HG02623 (cell line): Measurements from ENCODE around the gene TCFL5.
"Not testable (repeated sequence)": the region's sequence is repeated elsewhere in the genome, so short reads cannot be mapped to it uniquely, and the experiment has no call there.

Experiments
- ATAC-seq: cut with Tn5 transposase; IDR thresholded peaks from one replicate; pipeline ENCODE4 v1.9.1; 2021; ENCODE audit warnings: moderate library complexity; ENCODE audit not compliant: unreplicated experiment

TCFL5 gene

GRCh38 chr20:62858058-62858830 lies 3.4 kb downstream of the TCFL5 start:
- no peak for ATAC-seq

- ATAC-seq, result no peak
Measured at GRCh38 chr20:62856931-62857619, 4.5 kb downstream of the TCFL5 start.

GRCh38 chr20:62855120-62855519 lies 6.5 kb downstream of the TCFL5 start:
- ATAC-seq, result no peak

GRCh38 chr20:62854121-62854520 lies 7.5 kb downstream of the TCFL5 start:
- no peak for ATAC-seq

GRCh38 chr20:62853304-62853703 lies 8.3 kb downstream of the TCFL5 start:
- ATAC-seq, result not testable (repeated sequence)

GRCh38 chr20:62852841-62853240 lies 8.8 kb downstream of the TCFL5 start:
- ATAC-seq, result no peak

- ATAC-seq, result no peak
Measured at GRCh38 chr20:62852196-62852595, 9.4 kb downstream of the TCFL5 start.

GRCh38 chr20:62850333-62850974 lies 11.2 kb downstream of the TCFL5 start:
- no peak for ATAC-seq

GRCh38 chr20:62849431-62849830 lies 12.2 kb downstream of the TCFL5 start:
- no peak for ATAC-seq

- not testable (repeated sequence) for ATAC-seq
Measured at GRCh38 chr20:62848917-62849316, 12.7 kb downstream of the TCFL5 start.

GRCh38 chr20:62846166-62846890 lies 15.3 kb downstream of the TCFL5 start:
- ATAC-seq, result no peak

- no peak for ATAC-seq
Measured at GRCh38 chr20:62845416-62846160, 16.0 kb downstream of the TCFL5 start.

- ATAC-seq, result no peak
Measured at GRCh38 chr20:62844182-62844581, 17.4 kb downstream of the TCFL5 start.

- no peak for ATAC-seq
Measured at GRCh38 chr20:62843656-62844055, 18.0 kb downstream of the TCFL5 start.

- ATAC-seq, result no peak
Measured at GRCh38 chr20:62841705-62842212, 19.9 kb downstream of the TCFL5 start.

- no peak for ATAC-seq
Measured at GRCh38 chr20:62840244-62841197, 21.1 kb downstream of the TCFL5 start.

GRCh38 chr20:62839816-62840215 lies 21.8 kb downstream of the TCFL5 start:
- ATAC-seq, result no peak

GRCh38 chr20:62839261-62839660 lies 22.4 kb downstream of the TCFL5 start:
- no peak for ATAC-seq
